ENCODE data around the gene ARHGEF16.

ARHGEF16 gene

GRCh38 chr1:3457910-3458883 is 3.7 kb downstream of the ARHGEF16 start:
- DNase-seq: peak; percentile 58

GRCh38 chr1:3459051-3459908 is 4.8 kb downstream of the ARHGEF16 start:
- no peak for DNase-seq

GRCh38 chr1:3459940-3460671 is 5.6 kb downstream of the ARHGEF16 start:
- DNase-seq: no peak

- no peak for DNase-seq
Observed at GRCh38 chr1:3460672-3461131, 6.2 kb downstream of the ARHGEF16 start.

GRCh38 chr1:3461238-3461933 is 6.9 kb downstream of the ARHGEF16 start:
- no peak for DNase-seq

- no peak for DNase-seq
Observed at GRCh38 chr1:3461934-3462275, 7.4 kb downstream of the ARHGEF16 start.

GRCh38 chr1:3462356-3463012 is 8.0 kb downstream of the ARHGEF16 start:
- DNase-seq: no peak

- no peak for DNase-seq
Observed at GRCh38 chr1:3463013-3463385, 8.5 kb downstream of the ARHGEF16 start.

- no peak for DNase-seq
Observed at GRCh38 chr1:3463408-3463863, 9.0 kb downstream of the ARHGEF16 start.

GRCh38 chr1:3463891-3464648 is 9.6 kb downstream of the ARHGEF16 start:
- no peak for DNase-seq

GRCh38 chr1:3464649-3465025 is 10.2 kb downstream of the ARHGEF16 start:
- DNase-seq: no peak

GRCh38 chr1:3465091-3465934 is 10.8 kb downstream of the ARHGEF16 start:
- DNase-seq: no peak

- DNase-seq: no peak
Observed at GRCh38 chr1:3465935-3466321, 11.5 kb downstream of the ARHGEF16 start.

- no peak for DNase-seq
Observed at GRCh38 chr1:3466366-3467075, 12.1 kb downstream of the ARHGEF16 start.

GRCh38 chr1:3467096-3468036 is 12.9 kb downstream of the ARHGEF16 start:
- no peak for DNase-seq

- no peak for DNase-seq
Observed at GRCh38 chr1:3468236-3469103, 14.0 kb downstream of the ARHGEF16 start.

All from GF-D8 (cell line).